HG02938 (cell line): Measurements from ENCODE around the gene IPO11.
"Not testable (repeated sequence)": the region's sequence is repeated elsewhere in the genome, so short reads cannot be mapped to it uniquely, and the experiment has no call there.

Experiments
- ATAC-seq: cut with Tn5 transposase; IDR thresholded peaks from one replicate; pipeline ENCODE4 v1.9.1; 2021; ENCODE audit warnings: mild to moderate bottlenecking, moderate library complexity; ENCODE audit not compliant: unreplicated experiment

The IPO11 gene

DNA sequence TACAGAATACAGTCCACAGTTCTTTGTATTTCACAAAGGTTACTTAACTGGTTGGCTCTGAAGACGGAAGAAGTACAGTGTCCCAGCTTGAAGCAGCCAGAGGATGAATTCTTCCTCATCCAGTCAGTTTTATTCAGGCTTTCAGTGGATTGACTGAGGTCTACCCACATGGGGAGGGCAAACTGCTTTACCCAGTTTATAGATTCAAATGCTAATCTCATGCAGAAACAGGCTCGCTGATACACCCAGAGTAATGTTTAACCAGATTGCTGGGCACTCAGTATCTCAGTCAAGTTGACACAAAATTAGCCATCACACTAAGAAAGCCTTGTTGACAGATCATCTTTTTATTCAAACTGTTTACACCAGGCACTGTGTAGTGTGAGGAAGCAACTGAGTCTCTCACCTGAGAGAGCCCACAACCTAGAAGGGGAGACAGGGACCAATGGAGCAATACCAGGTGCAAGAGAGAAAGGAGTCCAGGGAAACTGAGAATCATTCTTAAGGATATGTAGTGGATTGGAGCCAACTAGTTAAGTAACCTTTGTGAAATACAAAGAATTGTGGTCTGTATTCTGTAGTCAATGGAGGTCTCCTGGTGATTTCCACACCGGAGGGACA, 181.9 kb downstream of the IPO11 start:
- ATAC-seq: no peak

- no peak for ATAC-seq
Measured at GRCh38 chr5:62596096-62596495, 183.5 kb downstream of the IPO11 start.

GRCh38 chr5:62596691-62597090, 184.1 kb downstream of the IPO11 start:
- ATAC-seq: no peak

DNA sequence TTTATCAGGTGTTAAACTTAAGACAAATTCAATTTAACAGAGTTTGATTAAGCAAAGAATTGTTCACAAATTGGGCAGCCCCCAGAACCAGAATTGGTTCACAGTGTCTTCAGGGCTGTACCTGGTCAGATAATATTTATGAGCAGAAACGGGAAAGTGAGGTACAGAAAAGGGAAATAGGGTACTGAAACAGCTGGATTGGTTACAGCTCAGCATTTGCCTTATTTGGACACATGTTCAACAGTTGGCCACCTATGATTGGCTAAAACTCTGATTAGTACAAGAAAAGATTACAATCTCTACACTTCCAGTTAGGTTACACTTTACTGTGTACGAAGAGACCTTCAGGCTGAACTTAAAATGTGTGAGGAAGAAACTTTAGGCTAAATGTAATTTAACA, 184.8 kb downstream of the IPO11 start:
- no peak for ATAC-seq

GRCh38 chr5:62600560-62601252, 188.1 kb downstream of the IPO11 start:
- no peak for ATAC-seq

DNA sequence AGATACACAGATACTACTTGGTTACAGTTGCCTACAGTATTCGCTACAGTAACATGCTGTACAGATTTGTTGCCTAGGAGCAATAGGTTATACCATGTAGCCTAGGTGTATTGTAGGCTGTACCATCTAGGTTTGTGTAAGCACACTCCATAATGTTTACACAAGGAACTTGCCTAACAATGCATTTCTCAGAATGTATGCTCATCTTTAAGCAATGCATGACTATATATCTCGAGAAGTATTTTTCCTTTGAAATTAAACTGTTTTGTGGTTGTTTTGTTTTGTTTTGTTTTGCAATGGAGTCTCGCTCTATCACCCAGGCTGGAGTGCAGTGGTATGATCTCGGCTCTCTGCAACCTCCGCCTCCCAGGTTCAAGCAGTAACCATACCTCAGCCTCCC, 191.4 kb downstream of the IPO11 start:
- ATAC-seq: no peak

GRCh38 chr5:62605638-62606037, 193.1 kb downstream of the IPO11 start:
- ATAC-seq: no peak

DNA sequence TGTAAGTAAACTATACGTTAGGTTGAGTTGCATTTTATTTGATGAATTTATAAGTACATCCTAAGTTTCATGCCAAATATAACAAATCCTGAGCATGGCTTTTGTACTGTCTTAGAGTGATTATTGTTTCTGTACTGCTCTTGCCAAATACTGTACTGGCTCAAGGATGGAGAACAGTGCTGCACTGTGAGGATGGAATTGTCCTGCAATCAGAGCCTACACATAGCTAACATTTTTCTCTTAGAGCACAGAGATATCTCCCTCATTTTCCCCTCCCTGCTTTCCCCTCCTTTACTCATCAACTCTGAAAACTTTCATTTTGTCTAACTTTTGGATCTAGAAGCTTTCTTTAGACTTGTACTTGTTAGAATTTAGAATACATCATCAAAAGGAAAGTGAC, 194.3 kb downstream of the IPO11 start:
- ATAC-seq: no peak

- no peak for ATAC-seq
Measured at GRCh38 chr5:62607615-62608014, 195.1 kb downstream of the IPO11 start.

DNA sequence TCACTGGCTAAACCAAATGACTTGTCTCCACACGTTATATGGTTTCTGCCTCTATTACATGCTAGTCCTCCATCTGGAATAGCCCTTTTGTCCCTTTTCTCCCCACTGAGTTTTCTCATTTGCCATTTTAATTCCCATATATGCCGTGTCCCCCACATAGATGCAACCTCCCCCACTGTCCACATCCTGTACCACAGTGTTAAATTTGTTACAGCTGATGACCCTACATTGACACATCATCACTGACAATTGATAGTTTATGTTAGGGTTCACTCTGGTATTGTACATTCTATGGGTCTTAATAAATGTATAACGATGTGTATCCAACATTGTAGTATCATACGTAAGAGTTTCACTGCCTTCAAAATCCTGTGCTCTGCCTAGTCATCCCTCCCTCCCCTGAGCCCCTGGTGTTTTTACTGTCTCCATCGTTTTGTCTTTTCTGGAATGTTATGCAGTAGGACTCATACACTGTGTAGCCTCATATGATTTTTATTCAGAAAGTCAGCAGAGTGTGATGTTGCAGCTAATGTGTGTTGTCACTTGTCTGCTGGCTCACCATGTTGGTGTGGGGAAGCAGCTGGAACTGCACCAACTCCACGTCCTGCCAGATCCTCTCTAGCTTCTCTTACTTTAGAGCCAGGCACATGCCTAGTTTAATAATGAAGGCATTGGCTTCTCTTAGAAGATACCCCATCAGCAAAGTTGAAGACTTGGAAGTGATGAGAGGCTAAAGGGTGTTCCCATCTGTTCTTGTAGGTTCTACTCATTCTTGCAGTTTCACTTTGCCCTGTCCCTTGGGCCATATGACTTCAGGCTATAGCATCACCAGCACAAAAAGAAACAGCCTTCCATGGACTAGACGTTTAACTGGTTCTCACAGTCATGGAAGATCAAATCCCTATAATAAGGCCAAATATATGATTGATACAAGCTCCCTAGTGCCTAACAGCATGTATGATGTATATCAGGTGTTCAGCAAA, 196.3 kb downstream of the IPO11 start:
- ATAC-seq: no peak

DNA sequence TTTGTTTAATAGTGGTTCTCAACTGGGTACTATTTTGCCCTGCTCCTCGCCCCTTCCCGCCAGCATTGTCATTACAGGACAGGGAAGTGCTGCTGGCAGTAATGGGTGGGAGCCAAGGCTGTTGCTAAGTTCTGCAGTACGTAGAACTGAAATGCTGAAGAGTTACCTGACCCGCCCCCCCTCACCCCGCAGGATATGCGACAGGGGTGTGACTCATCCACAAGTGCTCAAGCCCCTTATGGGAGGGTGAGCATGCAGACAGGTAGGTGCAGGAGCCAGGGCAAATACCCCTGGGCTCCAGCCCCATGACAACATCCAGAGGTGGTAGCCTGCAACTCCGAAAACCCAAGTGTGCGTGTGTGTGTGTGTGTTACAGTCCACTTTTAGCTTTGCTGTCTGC, 201.8 kb downstream of the IPO11 start:
- no peak for ATAC-seq

DNA sequence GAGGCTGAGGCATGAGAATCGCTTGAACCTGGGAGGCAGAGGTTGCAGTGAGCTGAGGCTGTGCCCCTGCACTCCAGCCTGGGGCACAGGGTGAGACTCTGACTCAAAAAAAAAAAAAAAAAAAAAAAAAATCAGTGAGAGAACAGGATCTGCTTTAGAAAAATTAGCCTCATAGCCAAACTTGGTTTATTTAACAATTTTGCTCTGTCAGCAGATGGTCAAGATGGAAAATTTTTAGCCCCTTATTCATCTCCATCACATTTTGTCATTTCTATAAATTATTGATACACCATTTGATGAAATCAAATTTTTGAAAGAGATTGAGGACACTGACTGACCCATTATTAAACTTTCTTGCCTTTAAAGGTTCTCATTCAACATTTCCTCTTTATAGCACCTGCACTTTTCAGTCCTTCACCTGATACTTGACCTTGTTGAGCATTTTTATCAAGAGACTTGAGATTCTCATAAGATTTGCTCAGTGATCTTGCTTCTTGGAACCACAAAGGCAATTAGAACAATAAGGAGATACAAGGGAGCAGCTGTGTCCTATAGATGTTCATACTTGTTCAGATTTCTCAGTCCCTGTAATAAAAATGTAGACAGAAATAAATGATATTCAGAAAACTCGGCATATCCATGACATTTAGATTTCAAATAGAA, 204.2 kb downstream of the IPO11 start:
- no peak for ATAC-seq

GRCh38 chr5:62617943-62618342, 205.4 kb downstream of the IPO11 start:
- ATAC-seq: no peak

DNA sequence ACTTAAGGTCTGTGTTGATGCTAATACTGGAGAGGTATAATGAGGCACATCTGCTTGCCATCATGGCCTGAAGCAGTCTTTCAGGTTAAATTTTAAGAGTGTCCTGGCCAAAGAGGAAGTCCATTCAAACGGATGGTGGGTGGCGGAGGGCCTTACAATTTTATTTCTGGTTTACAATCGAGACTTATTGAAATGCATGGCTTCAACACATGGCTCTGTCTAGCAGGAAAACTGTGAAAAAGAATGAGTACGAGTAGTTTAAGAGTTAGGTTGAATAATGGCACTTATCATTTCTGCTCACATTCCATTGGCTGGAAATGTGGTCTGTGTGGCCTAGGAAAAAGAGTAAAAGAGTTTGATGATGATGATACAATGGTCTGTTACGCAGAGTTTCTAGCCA, 208.2 kb downstream of the IPO11 start:
- ATAC-seq: no peak

- ATAC-seq: no peak
Measured at GRCh38 chr5:62621280-62621679, 208.7 kb downstream of the IPO11 start.

GRCh38 chr5:62623271-62623670, 210.7 kb downstream of the IPO11 start:
- no peak for ATAC-seq

DNA sequence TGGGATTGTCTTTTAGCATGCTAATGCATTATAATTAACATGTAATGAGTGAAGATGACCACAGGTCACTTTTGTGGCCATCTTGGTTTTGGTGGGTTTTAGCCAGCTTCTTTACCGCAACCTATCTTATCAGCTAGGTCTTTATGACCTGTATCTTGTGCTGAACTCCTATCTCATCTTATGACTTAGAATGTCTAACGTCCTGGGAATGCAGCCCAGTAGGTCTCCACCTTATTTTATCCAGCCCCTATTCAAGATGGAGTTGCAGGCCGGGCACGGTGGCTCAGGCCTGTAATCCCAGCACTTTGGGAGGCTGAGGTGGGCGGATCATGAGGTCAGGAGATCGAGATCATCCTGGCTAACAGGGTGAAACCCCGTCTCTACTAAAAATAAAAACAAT, 211.9 kb downstream of the IPO11 start:
- not testable (repeated sequence) for ATAC-seq

- no peak for ATAC-seq
Measured at GRCh38 chr5:62626534-62626933, 214.0 kb downstream of the IPO11 start.

DNA sequence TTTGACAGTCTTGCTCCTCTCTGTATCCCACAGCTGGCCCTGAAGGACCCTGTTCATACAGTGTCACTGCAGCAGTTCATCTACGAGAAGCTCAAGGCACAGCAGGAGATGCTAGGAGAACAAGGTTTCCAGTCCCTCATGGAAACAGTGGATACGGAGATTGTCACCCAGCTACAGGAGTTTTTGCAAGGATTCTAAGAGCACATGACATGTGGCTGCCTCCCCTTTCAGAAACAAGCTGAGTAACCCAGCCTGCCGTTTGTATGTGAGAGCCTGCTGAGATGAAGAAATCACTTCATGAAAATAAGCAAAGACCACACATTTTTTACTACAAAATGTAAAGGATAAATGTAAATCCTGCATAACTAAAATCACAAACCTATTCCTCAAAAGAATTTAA, 214.6 kb downstream of the IPO11 start:
- ATAC-seq: no peak

DNA sequence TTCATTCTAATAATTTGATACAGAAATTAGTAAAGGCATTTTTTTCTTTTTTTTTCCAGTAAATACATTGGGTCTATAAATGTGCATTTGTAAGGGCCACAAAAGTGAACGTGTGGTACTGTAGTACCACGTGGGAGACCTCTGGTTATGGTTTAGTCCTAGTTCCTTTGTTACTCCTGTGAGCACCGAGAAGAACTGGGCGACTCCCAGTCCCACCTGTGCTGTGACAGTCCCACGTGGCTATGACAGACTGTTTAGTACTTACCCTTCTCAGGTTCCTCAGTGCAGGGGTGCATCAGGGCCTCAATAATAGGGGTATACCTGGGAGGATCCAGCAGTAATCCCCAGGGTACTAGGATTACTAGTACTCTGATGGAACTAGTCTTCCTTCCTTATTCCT, 215.3 kb downstream of the IPO11 start:
- no peak for ATAC-seq

GRCh38 chr5:62631909-62632580, 219.5 kb downstream of the IPO11 start:
- ATAC-seq: no peak
